ENCODE results near the gene COLGALT1.

DNA sequence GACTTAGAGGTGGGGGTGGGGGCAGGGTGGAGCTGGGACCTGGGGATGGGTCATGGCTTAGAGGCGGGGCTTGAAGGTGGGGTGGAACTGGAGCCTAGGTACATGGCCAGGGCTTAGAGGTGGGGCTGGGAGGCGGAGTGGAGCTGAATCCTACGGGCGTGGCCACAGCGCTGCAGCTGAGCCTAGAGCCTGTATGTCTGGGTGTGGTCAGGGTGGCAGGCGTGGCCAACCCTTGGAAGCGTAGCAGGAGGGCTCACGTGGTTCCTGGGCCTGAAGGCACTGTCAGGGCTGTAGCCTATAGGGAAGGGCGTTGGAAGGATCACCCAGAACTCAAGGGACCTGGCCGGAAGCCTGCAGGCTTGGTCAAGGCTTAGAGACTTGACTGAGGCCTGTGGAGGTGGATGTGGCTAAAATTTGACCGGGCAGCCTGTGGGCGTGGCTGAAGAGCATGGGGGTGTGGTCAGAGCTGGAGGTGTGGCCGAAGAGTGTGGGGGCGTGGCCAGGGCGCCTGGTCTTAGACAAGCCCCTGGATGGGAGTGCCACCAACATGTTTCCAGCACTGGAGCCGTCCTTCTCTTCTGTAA lies 24.3 kb downstream of the COLGALT1 start:
- TF ChIP-seq SUZ12 (IDR thresholded peaks at IDR 0.05; ENCODE audit: extremely low read depth, insufficient read depth, insufficient read length) (no peak), ZNF274 (IDR thresholded peaks at IDR 0.05; ENCODE audit: low read depth, low read length) (no peak), YY1 (IDR thresholded peaks at IDR 0.05; ENCODE audit: insufficient read depth, insufficient read length) (no peak)

All from NT2/D1 (cell line).